Kidney (tissue), 14 donors: ENCODE results near the gene RAB28. TPM values are rescaled to one million over a fixed set of nuclear protein-coding genes. Genes with fewer than 3 reads are reported as not detected.

Experiments used
- DNase-seq, 5 donors: peaks; one replicate each; pipeline ENCODE4 v3.0.0-alpha.2; 2013 to 2020
- FAIRE-seq: peaks from 2 replicates; lab custom pipeline; 2012; peaks lifted over from hg19 to GRCh38; lab: Jason Lieb, UNC
- H3K27ac ChIP-seq, 2 donors: one replicate each; pipeline ENCODE4 v1.7.0; 2013; ENCODE audit warnings: low read depth in 2 of 2, low read length in 2 of 2, inconsistent platforms in 1 of 2
- H3K27me3 ChIP-seq: one replicate; pipeline ENCODE4 v1.7.1; 2013; ENCODE audit warnings: low read length, inconsistent platforms; ENCODE audit not compliant: control insufficient read depth, insufficient read depth
- H3K36me3 ChIP-seq, 3 donors: one replicate each; pipeline versions ENCODE4 v1.7.0 to v1.7.1; 2013; ENCODE audit warnings: low read length in 3 of 3, control low read depth in 1 of 3, inconsistent platforms in 1 of 3; ENCODE audit not compliant: insufficient read depth in 3 of 3, control insufficient read depth in 2 of 3
- H3K4me1 ChIP-seq, 3 donors: one replicate each; pipeline versions ENCODE4 v1.7.0 to v1.7.1; 2013; ENCODE audit warnings: low read length in 3 of 3, inconsistent platforms in 1 of 3, low read depth in 1 of 3; ENCODE audit not compliant: control insufficient read depth in 2 of 3, insufficient read depth in 2 of 3
- H3K4me3 ChIP-seq, 3 donors: one replicate each; pipeline versions ENCODE4 v1.7.0 to v1.8.1; 2013; ENCODE audit warnings: low read length in 3 of 3, control low read depth in 1 of 3, inconsistent platforms in 1 of 3
- H3K9ac ChIP-seq, 3 donors: one replicate each; pipeline versions ENCODE4 v1.7.0 to v1.7.1; 2013; ENCODE audit warnings: low read length in 3 of 3, control low read depth in 1 of 3, inconsistent platforms in 1 of 3
- H3K9me3 ChIP-seq, 3 donors: one replicate each; pipeline versions ENCODE4 v1.7.0 to v1.7.1; 2013; ENCODE audit warnings: low read length in 3 of 3, control low read depth in 1 of 3, inconsistent platforms in 1 of 3; ENCODE audit not compliant: control insufficient read depth in 2 of 3, insufficient read depth in 1 of 3
- intact Hi-C: fragments of 100-400 bp; cut with DNase I; formaldehyde crosslinking; loops from one replicate; pipeline ENCODE4 v1.11.1; 2022
- polyA plus RNA-seq: library from polyadenylated mRNA; stranded (reverse); fragments of 350-450 nt; fragmentation: Illumina TruSeq; extraction: RNeasy Lipid Tissue Mini Kit (QIAGEN cat#74804); gene quantifications from one replicate; pipeline ENCODE4 v1.2.3, GENCODE V29; 2014; ENCODE audit warnings: low read depth, low replicate concordance; ENCODE audit not compliant: insufficient read depth
- total RNA-seq: library from RNA; stranded (reverse); fragmentation: NEBNext Ultra II Directional; extraction: Animal tissue kit (Norgen Biotek cat#: 25700); gene quantifications from one replicate; pipeline ENCODE4 v1.2.1, GENCODE V29; 2021
- TF ChIP-seq, protein P1 (sequence below): IDR thresholded peaks from 3 replicates; pipeline ENCODE4 v1.5.1; 2012; ENCODE audit warnings: mild to moderate bottlenecking, moderate library complexity, borderline replicate concordance; ENCODE audit not compliant: insufficient read depth; ENCODE audit errors: extremely low read depth
- donor health status: control.
- donor health status: control.
- donor health status: control.
- donor health status: control.
- donor health status: control.
- donor health status: DM: yes; HTN: yes; CAD: no.
- donor health status: Normal renal cell carcinoma (clear cell type).

Gene RAB28
- total and polyA plus RNA-seq, 2 donors from 2014 or later, result 16.2 to 19.1 TPM

DNA sequence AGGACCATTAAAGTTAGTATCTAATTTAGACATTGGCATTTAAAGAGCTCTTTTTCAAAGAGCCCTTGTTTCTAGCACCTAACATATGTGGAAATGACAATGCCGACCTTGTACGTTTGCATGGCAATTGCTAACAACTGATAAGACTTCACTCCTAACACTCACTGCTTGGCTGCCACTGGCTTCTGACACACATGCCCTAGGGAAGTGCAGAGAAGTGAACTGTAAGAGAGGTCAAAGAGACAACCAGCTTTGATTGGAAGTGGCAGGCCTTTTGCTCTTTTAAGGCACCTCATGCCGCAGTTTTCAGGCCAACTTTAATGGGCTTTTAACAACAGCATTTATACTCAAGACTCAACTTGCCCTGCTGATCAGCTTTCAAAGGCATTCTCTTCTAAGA is 158.4 kb downstream of the RAB28 start:
- H3K4me1 ChIP-seq, result no peaks in the 10 kb centered on the region
- no peaks in the 10 kb centered on the region for H3K27me3 ChIP-seq
- H3K36me3 ChIP-seq, result no peaks in the 10 kb centered on the region
- H3K9ac ChIP-seq, result no peak overlapping the region
- H3K9me3 ChIP-seq, result no peaks in the 10 kb centered on the region
- no peak overlapping the region for H3K4me3 ChIP-seq
- no peak overlapping the region for H3K27ac ChIP-seq
- TF ChIP-seq, protein P1, sequence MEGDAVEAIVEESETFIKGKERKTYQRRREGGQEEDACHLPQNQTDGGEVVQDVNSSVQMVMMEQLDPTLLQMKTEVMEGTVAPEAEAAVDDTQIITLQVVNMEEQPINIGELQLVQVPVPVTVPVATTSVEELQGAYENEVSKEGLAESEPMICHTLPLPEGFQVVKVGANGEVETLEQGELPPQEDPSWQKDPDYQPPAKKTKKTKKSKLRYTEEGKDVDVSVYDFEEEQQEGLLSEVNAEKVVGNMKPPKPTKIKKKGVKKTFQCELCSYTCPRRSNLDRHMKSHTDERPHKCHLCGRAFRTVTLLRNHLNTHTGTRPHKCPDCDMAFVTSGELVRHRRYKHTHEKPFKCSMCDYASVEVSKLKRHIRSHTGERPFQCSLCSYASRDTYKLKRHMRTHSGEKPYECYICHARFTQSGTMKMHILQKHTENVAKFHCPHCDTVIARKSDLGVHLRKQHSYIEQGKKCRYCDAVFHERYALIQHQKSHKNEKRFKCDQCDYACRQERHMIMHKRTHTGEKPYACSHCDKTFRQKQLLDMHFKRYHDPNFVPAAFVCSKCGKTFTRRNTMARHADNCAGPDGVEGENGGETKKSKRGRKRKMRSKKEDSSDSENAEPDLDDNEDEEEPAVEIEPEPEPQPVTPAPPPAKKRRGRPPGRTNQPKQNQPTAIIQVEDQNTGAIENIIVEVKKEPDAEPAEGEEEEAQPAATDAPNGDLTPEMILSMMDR, result no peak
- FAIRE-seq (no peak), DNase-seq (no peak)
- intact Hi-C loops, result no loop called here

DNA sequence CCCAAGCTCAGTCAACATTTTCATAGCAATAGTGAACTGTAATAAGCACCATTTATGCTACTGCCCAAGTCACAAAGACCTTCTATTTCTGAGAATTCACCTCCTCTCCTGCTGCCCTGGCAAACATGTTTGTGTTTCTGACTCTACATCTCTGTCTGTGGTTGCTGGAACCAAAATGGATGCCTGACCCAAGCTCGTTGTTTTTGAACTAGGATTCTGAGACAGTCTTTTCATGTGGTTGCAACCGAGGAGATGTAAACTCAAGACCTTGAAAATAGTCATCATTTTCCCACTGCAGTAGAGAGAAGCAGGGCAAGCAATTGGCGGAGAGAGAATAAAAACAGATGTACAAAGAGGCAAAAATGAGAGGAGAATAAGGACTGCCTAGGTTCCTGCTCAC is 160.2 kb downstream of the RAB28 start:
- Histone ChIP-seq H3K36me3 (no peaks in the 10 kb centered on the region), H3K27ac (no peak overlapping the region), H3K4me3 (no peak overlapping the region), H3K27me3 (no peaks in the 10 kb centered on the region), H3K9ac (no peak overlapping the region), H3K4me1 (no peaks in the 10 kb centered on the region), H3K9me3 (no peaks in the 10 kb centered on the region)
- FAIRE-seq, result no peak
- no peak for DNase-seq
- intact Hi-C loops, result no loop called here
- TF ChIP-seq, protein P1, result no peak

DNA sequence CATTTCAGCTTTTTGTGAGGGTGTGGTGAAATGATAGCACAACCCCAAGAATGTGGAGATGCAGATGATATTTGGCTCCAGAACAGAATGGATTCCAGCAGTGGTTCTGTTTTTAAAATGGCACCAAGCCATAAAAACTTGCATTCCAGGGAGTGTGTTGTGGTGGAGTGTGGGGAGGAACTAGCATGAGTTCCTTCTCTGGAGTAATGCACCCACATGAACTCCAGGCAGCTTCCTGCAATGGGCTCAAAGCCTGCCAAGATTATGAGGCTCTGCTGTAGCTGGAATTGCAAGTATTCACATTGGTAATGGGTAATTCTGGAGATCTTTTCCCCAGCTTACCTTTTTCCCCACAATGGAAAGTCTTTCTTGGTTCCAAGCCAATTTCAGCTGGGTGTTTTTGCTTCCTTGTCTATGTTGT is 161.4 kb downstream of the RAB28 start:
- no peak for FAIRE-seq
- Histone ChIP-seq H3K27ac (no peak overlapping the region), H3K27me3 (no peaks in the 10 kb centered on the region), H3K36me3 (no peaks in the 10 kb centered on the region), H3K9me3 (no peaks in the 10 kb centered on the region), H3K9ac (no peak overlapping the region), H3K4me3 (no peak overlapping the region), H3K4me1 (no peaks in the 10 kb centered on the region)
- no peak for DNase-seq
- TF ChIP-seq, protein P1, result no peak
- intact Hi-C loops, result no loop called here

Other genes with a start within 250 kb of the RAB28 start
- gene NKX3-2, start 60.2 kb upstream of the RAB28 start, total RNA-seq, result not detected
- 0.17 TPM for gene NKX3-2, start 60.2 kb upstream of the RAB28 start, polyA plus RNA-seq
- gene BOD1L1, start 143.4 kb upstream of the RAB28 start, total RNA-seq, result 45.6 TPM
- 9.0 TPM for gene BOD1L1, start 143.4 kb upstream of the RAB28 start, polyA plus RNA-seq